IMR-90 (cell line): ENCODE results near the gene KPTN. TPM values are rescaled to one million over a fixed set of nuclear protein-coding genes. Genes with fewer than 3 reads are reported as not detected.

Source experiments
- ATAC-seq: fragments of 200-7000 bp; cut with Tn5 transposase; 2 replicates; pipeline ENCODE4 v1.9.1; 2020; ENCODE audit warnings: low read depth, mild to moderate bottlenecking, moderate library complexity
- BruUV-seq: library from RNA; stranded (reverse); fragments of 400-500 nt; replicated peaks from 2 replicates; lab custom pipeline; 2021; lab: Mats Ljungman, UMichigan
- CTCF ChIA-PET: fragments of 300-600 bp; formaldehyde crosslinking; extraction: SDS; loops from one replicate; lab custom pipeline; 2021; ENCODE audit warnings: antibody characterized with exemption; lab: Yijun Ruan, JAX
- POLR2A ChIA-PET: fragments of 300-600 bp; sonication (Branson Sonifier 250); formaldehyde crosslinking; loops from one replicate; lab custom pipeline; 2022; ENCODE audit warnings: antibody characterized with exemption; ENCODE audit not compliant: unreplicated experiment; lab: Charles Lee
- DNase-seq: peaks from one replicate; pipeline ENCODE4 v3.0.0; 2013
- H2AFZ ChIP-seq: replicated peaks from 2 replicates; pipeline ENCODE3; 2013; ENCODE audit warnings: low read length, mild to moderate bottlenecking; ENCODE audit not compliant: poor library complexity
- H2AK5ac ChIP-seq: 2 replicates; pipeline ENCODE4 v1.6.1; 2013; ENCODE audit warnings: low read depth, low read length, inconsistent platforms
- H2AK9ac ChIP-seq: replicated peaks from 2 replicates; pipeline ENCODE3; 2013; ENCODE audit warnings: mild to moderate bottlenecking, low read depth, low read length, moderate library complexity; ENCODE audit not compliant: poor library complexity
- H2BK120ac ChIP-seq: 2 replicates; pipeline ENCODE4 v1.6.1; 2013; ENCODE audit warnings: low read depth, low read length, inconsistent platforms
- H2BK15ac ChIP-seq: 3 replicates; pipeline ENCODE4 v1.6.1; 2013; ENCODE audit warnings: low read depth, low read length, inconsistent platforms
- H2BK20ac ChIP-seq: 2 replicates; pipeline ENCODE4 v1.6.1; 2013; ENCODE audit warnings: low read depth, mild to moderate bottlenecking, inconsistent platforms, low read length, moderate library complexity
- H2BK5ac ChIP-seq: 2 replicates; pipeline ENCODE4 v1.6.1; 2013; ENCODE audit warnings: mild to moderate bottlenecking, low read depth, low read length, inconsistent platforms; ENCODE audit not compliant: poor library complexity, severe bottlenecking
- H3K14ac ChIP-seq: replicated peaks from 2 replicates; pipeline ENCODE4 v1.6.1; 2013; ENCODE audit warnings: low read depth, low read length, inconsistent platforms
- H3K18ac ChIP-seq: 2 replicates; pipeline ENCODE4 v1.6.1; 2013; ENCODE audit warnings: low read depth, low read length, control low read depth
- H3K23ac ChIP-seq: 2 replicates; pipeline ENCODE4 v1.6.1; 2013; ENCODE audit warnings: low read depth, low read length, inconsistent platforms
- H3K27ac ChIP-seq: 2 replicates; pipeline ENCODE4 v1.5.1; 2013; ENCODE audit warnings: mild to moderate bottlenecking, control low read depth, low read length; ENCODE audit not compliant: insufficient read depth
- H3K27me3 ChIP-seq: 2 replicates; pipeline ENCODE4 v1.6.1; 2013; ENCODE audit warnings: low read length; ENCODE audit not compliant: control insufficient read depth, insufficient read depth
- H3K36me3 ChIP-seq: 2 replicates; pipeline ENCODE4 v1.6.1; 2013; ENCODE audit warnings: low read length, mixed read lengths; ENCODE audit not compliant: control insufficient read depth, insufficient read depth
- H3K4ac ChIP-seq: 2 replicates; pipeline ENCODE4 v1.6.1; 2013; ENCODE audit warnings: low read depth, low read length, inconsistent platforms
- H3K4me1 ChIP-seq: 2 replicates; pipeline ENCODE4 v1.6.1; 2013; ENCODE audit warnings: low read length, mixed read lengths; ENCODE audit not compliant: control insufficient read depth, insufficient read depth
- H3K4me2 ChIP-seq: 2 replicates; pipeline ENCODE4 v1.6.1; 2013; ENCODE audit warnings: low read depth, mild to moderate bottlenecking, control low read depth, low read length, moderate library complexity
- H3K4me3 ChIP-seq: 2 replicates; pipeline ENCODE4 v1.5.1; 2013; ENCODE audit warnings: low read depth, mild to moderate bottlenecking, control low read depth, low read length, moderate library complexity; ENCODE audit not compliant: insufficient read depth
- H3K56ac ChIP-seq: 2 replicates; pipeline ENCODE4 v1.6.1; 2013; ENCODE audit warnings: low read length, inconsistent platforms; ENCODE audit not compliant: insufficient read depth; ENCODE audit errors: extremely low read depth
- H3K79me1 ChIP-seq, 2 experiments: 2 replicates each; pipeline ENCODE4 v1.6.1; 2013; ENCODE audit warnings: low read length in 2 of 2, inconsistent platforms in 1 of 2, low read depth in 1 of 2
- H3K9ac ChIP-seq: 2 replicates; pipeline ENCODE4 v1.6.1; 2013; ENCODE audit warnings: low read depth, low read length, control low read depth
- H3K9me1 ChIP-seq: 2 replicates; pipeline ENCODE4 v1.6.1; 2013; ENCODE audit warnings: low read length, inconsistent platforms; ENCODE audit not compliant: insufficient read depth
- H3K9me3 ChIP-seq: 2 replicates; pipeline ENCODE4 v1.6.1; 2013; ENCODE audit warnings: low read length; ENCODE audit not compliant: control insufficient read depth, insufficient read depth
- H4K20me1 ChIP-seq: 2 replicates; pipeline ENCODE4 v1.6.1; 2013; ENCODE audit warnings: low read length, inconsistent platforms; ENCODE audit not compliant: insufficient read depth
- H4K5ac ChIP-seq: 2 replicates; pipeline ENCODE4 v1.6.1; 2013; ENCODE audit warnings: mild to moderate bottlenecking, low read depth, low read length, control low read depth
- H4K8ac ChIP-seq, 2 experiments: 2 replicates each; pipeline ENCODE4 v1.6.1; 2013; ENCODE audit warnings: low read depth in 2 of 2, low read length in 2 of 2, control low read depth in 1 of 2, inconsistent platforms in 1 of 2
- H4K91ac ChIP-seq: 2 replicates; pipeline ENCODE4 v1.6.1; 2013; ENCODE audit warnings: low read depth, low read length, inconsistent platforms; ENCODE audit not compliant: insufficient read depth
- CTCF ChIP-seq: conservative IDR thresholded peaks from 2 replicates; pipeline ENCODE4 v1.5.1; 2012; ENCODE audit warnings: mild to moderate bottlenecking, low read depth, low read length, improper control_type of control experiment
- FOS ChIP-seq: fragments of 150-350 bp; IDR thresholded peaks from 2 replicates; pipeline ENCODE4 v1.6.1; 2016; ENCODE audit warnings: low read depth, low read length
- RFX5 ChIP-seq: IDR thresholded peaks from 2 replicates; pipeline ENCODE4 v1.8.0; 2012; ENCODE audit warnings: low read depth, mild to moderate bottlenecking, low read length, moderate library complexity
- USF2 ChIP-seq: fragments of 150-350 bp; IDR thresholded peaks from 2 replicates; pipeline ENCODE4 v1.6.1; 2017; ENCODE audit warnings: mild to moderate bottlenecking, antibody characterized with exemption, low read length, low read depth
- WGBS, 2 experiments: methylation state at CpG; one replicate each; pipeline versions ENCODE4 v1.1.5 to v1.1.7; 2013; ENCODE audit warnings: missing lambda C conversion rate in 2 of 2; ENCODE audit not compliant: insufficient read length in 1 of 2; ENCODE audit errors: extremely low coverage in 2 of 2; 5-methylcytosine and 5-hydroxymethylcytosine counted together
- dilution Hi-C: fragments of 300-500 bp; cut with HindIII; formaldehyde crosslinking; loops from one replicate; pipeline ENCODE4 v1.14.3; 2018; ENCODE audit warnings: low sequenced_read_pairs; ENCODE audit not compliant: unreplicated experiment
- in situ Hi-C: fragments of 300-500 bp; cut with MboI; formaldehyde crosslinking; loops from 3 replicates; pipeline ENCODE4 v1.14.3; 2019; ENCODE audit warnings: low sequenced_read_pairs, inconsistent platforms, mixed read lengths
- intact Hi-C: fragments of 100-400 bp; cut with micrococcal nuclease; formaldehyde crosslinking; loops from 2 replicates; pipeline ENCODE4 v1.10.0; 2022
- polyA plus RNA-seq, 3 experiments: library from polyadenylated mRNA; depleted of rRNA; stranded (reverse); fragments of >200 nt; gene quantifications; 2 replicates each; pipeline ENCODE4 v1.2.3, GENCODE V29; 2012; ENCODE audit warnings: low replicate concordance in 1 of 3
- total RNA-seq: library from RNA; depleted of rRNA; stranded (reverse); fragments of >200 nt; gene quantifications from 2 replicates; pipeline ENCODE4 v1.2.3, GENCODE V29; 2012

KPTN gene
- total and polyA plus RNA-seq, 2 of the 4 experiments (the other 2 are of a cell fraction) = 4.1 to 15.4 TPM

- no peaks in the 10 kb centered on the region for H3K9me3 ChIP-seq
- ATAC-seq (no peak), DNase-seq (no peak)
- H2AK5ac ChIP-seq = no peak overlapping the region
- no peak overlapping the region for H2BK5ac ChIP-seq
- H3K9ac ChIP-seq = no peak overlapping the region
- no peak overlapping the region for H3K4ac ChIP-seq
- H3K79me1 ChIP-seq = no peaks in the 10 kb centered on the region
- H4K91ac ChIP-seq = no peak overlapping the region
- H3K4me1 ChIP-seq = peaks cover 2% of the 10 kb centered on the region; the same call in 1 of the 2 replicates
- H4K8ac ChIP-seq = no peak overlapping the region
- no peak overlapping the region for H3K27ac ChIP-seq
- BruUV-seq = no TSS peak
- POLR2A ChIA-PET = no interaction called here
- H2BK15ac ChIP-seq = no peak overlapping the region
- H2AK9ac ChIP-seq = peak overlapping the region; percentile 23
- no peak overlapping the region for H2AFZ ChIP-seq
- no peak overlapping the region; the same call in 1 of the 2 replicates for H3K23ac ChIP-seq
- H3K18ac ChIP-seq = no peak overlapping the region
- no peak for TF ChIP-seq USF2
- TF ChIP-seq CTCF = no peak
- no peak for TF ChIP-seq RFX5
- no peak for TF ChIP-seq FOS
- no peak overlapping the region for H2BK20ac ChIP-seq
- no peak overlapping the region; the same call in 1 of the 2 replicates for H3K4me2 ChIP-seq
- CTCF ChIA-PET = interaction anchor here (0.7 to 1.2 kb wide), 2 partner anchors 8 to 18 kb away, joined by 3 to 4 read pairs; partner anchors contain the start of gene NAPA
- no peak overlapping the region for H3K56ac ChIP-seq
- H3K36me3 ChIP-seq = no peaks in the 10 kb centered on the region
- H3K9me1 ChIP-seq = no peaks in the 10 kb centered on the region; the same call in 1 of the 2 replicates
- in situ Hi-C loops (no loop called here), dilution Hi-C loops (no loop called here), intact Hi-C loops (loop anchor here (5.0 kb wide), 1 partner anchor 39 kb away; no protein-coding TSS in a partner anchor)
- peaks cover 25% of the 10 kb centered on the region for H3K27me3 ChIP-seq
- no peak overlapping the region for H4K5ac ChIP-seq
- WGBS, 2 experiments = 0% methylated on average over 2 of the region's 7 CpGs; no CpG with 5 or more reads in 1 of the 2 experiments
- H2BK120ac ChIP-seq = no peak overlapping the region
- H3K14ac ChIP-seq = no peak overlapping the region
- no peak overlapping the region for H3K4me3 ChIP-seq
- no peaks in the 10 kb centered on the region for H4K20me1 ChIP-seq
Measured at GRCh38 chr19:47523473-47523872, 39.5 kb upstream of the KPTN start.
